Astrocyte (in vitro differentiated cells and primary cell): Measurements from ENCODE around the gene SH3D21.

ENCODE experiments used
- CTCF ChIP-seq: IDR thresholded peaks from 2 replicates; pipeline ENCODE4 v1.5.1; 2011; ENCODE audit warnings: low read depth, mild to moderate bottlenecking, inconsistent platforms, low read length, moderate library complexity; ENCODE audit not compliant: insufficient read depth
- EZH2 ChIP-seq: IDR thresholded peaks from 2 replicates; pipeline ENCODE4 v1.6.1; 2012; ENCODE audit warnings: mild to moderate bottlenecking, low read length, inconsistent platforms; ENCODE audit not compliant: insufficient read depth

GRCh38 chr1:36339215-36339614 is 33.0 kb downstream of the SH3D21 start:
- no peak for TF ChIP-seq CTCF
- TF ChIP-seq EZH2: no peak
